K562 (cell line): ENCODE data around the gene EVPL. TPM values are rescaled to one million over a fixed set of nuclear protein-coding genes. Genes with fewer than 3 reads are reported as not detected.

Source experiments
- ATF1 ChIP-seq, 2 experiments: fragments of 450-650 bp in 1 of 2; IDR thresholded peaks; 2 replicates each; pipeline ENCODE4 v1.6.1; 2016; ENCODE audit warnings: missing compliant biosample characterization in 1 of 2, missing genetic modification characterization in 1 of 2
- BHLHE40 ChIP-seq: IDR thresholded peaks from 2 replicates; pipeline ENCODE4 v1.6.1; 2011; ENCODE audit warnings: low read length, improper control_type of control experiment
- CHD2 ChIP-seq: IDR thresholded peaks from 2 replicates; pipeline ENCODE4 v1.6.1; 2011; ENCODE audit warnings: low read depth, low read length
- CREB1 ChIP-seq, 2 experiments: sonication (generic) in 1 of 2; formaldehyde crosslinking in 1 of 2; IDR thresholded peaks; 2 replicates each; pipeline versions ENCODE4 v1.6.1 to v1.8.0; 2012 to 2022; ENCODE audit warnings: inconsistent platforms in 1 of 2, mild to moderate bottlenecking in 1 of 2, missing genetic modification reagents in 1 of 2, moderate library complexity in 1 of 2
- CREM ChIP-seq: IDR thresholded peaks from 2 replicates; pipeline ENCODE4 v1.6.1; 2014; ENCODE audit warnings: antibody characterized with exemption, low read depth
- E2F3 ChIP-seq: fragments of 250-450 bp; sonication (Bioruptor Pico); IDR thresholded peaks from 2 replicates; pipeline ENCODE4 v1.4.0; 2020; ENCODE audit warnings: mild to moderate bottlenecking
- GABPB1 ChIP-seq: sonication (generic); formaldehyde crosslinking; IDR thresholded peaks from 2 replicates; pipeline ENCODE4 v1.8.0; 2022; ENCODE audit warnings: mild to moderate bottlenecking, missing genetic modification reagents
- KDM1A ChIP-seq, 2 experiments: fragments of 450-650 bp; IDR thresholded peaks; 2 replicates each; pipeline ENCODE4 v1.6.1; 2016; ENCODE audit warnings: mild to moderate bottlenecking in 2 of 2
- MAX ChIP-seq: sonication (generic); formaldehyde crosslinking; IDR thresholded peaks from 2 replicates; pipeline ENCODE4 v1.9.0; 2022; ENCODE audit warnings: mild to moderate bottlenecking, missing genetic modification reagents
- RB1 ChIP-seq: fragments of 450-650 bp; IDR thresholded peaks from 2 replicates; pipeline ENCODE4 v1.6.1; 2017; ENCODE audit warnings: low read depth, mild to moderate bottlenecking
- REST ChIP-seq, 2 experiments: fragments of 450-650 bp; formaldehyde crosslinking in 1 of 2; IDR thresholded peaks; 2 replicates each; pipeline versions ENCODE4 v1.4.0 to v1.6.1; 2014 to 2020; ENCODE audit warnings: mild to moderate bottlenecking in 2 of 2, borderline replicate concordance in 1 of 2, low read depth in 1 of 2
- SMC3 ChIP-seq: conservative IDR thresholded peaks from 2 replicates; pipeline ENCODE4 v1.6.1; 2011; ENCODE audit warnings: low read depth, low read length, improper control_type of control experiment; ENCODE audit not compliant: insufficient read depth
- YY1 ChIP-seq, 3 experiments: IDR thresholded peaks; 2 replicates each; pipeline ENCODE4 v1.6.1; 2011; ENCODE audit warnings: low read length in 2 of 3, mild to moderate bottlenecking in 2 of 3, moderate library complexity in 2 of 3, borderline replicate concordance in 1 of 3, control low read depth in 1 of 3, low read depth in 1 of 3; ENCODE audit not compliant: insufficient read depth in 3 of 3, insufficient replicate concordance in 2 of 3, control insufficient read depth in 1 of 3, insufficient read length in 1 of 3; ENCODE audit errors: extremely low read depth in 1 of 3
- ZBTB33 ChIP-seq: sonication (generic); formaldehyde crosslinking; IDR thresholded peaks from 2 replicates; pipeline ENCODE4 v1.8.1; 2023; ENCODE audit warnings: mild to moderate bottlenecking, missing genetic modification reagents
- polyA plus RNA-seq, 8 experiments: library from polyadenylated mRNA; depleted of rRNA in 4 of 8; stranded (reverse) in 5 of 8; unstranded in 3 of 8; fragments of >200 nt; fragmentation: Nextera tagmentation in 2 of 8; fragmentation: Illumina TruSeq in 1 of 8; extraction: Ambion mirVana in 2 of 8; extraction: Trizol in 1 of 8; gene quantifications; 2 replicates each; pipeline versions ENCODE4 v1.2.1 to v1.2.3, GENCODE V29; 2011 to 2014; ENCODE audit warnings: inconsistent platforms in 1 of 8, missing spikeins in 1 of 8
- total RNA-seq, 7 experiments: library from RNA; depleted of rRNA in 6 of 7; stranded (reverse); fragments of >200 nt in 6 of 7; fragmentation: Illumina TruSeq in 2 of 7; extraction: Trizol in 2 of 7; gene quantifications; 2 replicates each; pipeline versions ENCODE4 v1.2.1 to v1.2.3, GENCODE V29; 2011 to 2021; ENCODE audit warnings: low replicate concordance in 1 of 7

Gene EVPL
- total and polyA plus RNA-seq, 9 of the 15 experiments (the other 6 are each of a cell fraction or from before 2014, with no cell fraction given), result 0.08 to 0.18 (median 0.16) TPM; not detected in 5

- peak; percentile 35 for TF ChIP-seq ZBTB33 (CRISPR knock-in tag)
- peak; percentile 92 for TF ChIP-seq SMC3
- TF ChIP-seq ATF1 (CRISPR knock-in tag; IDR thresholded peaks at IDR 0.05), result no peak
- 0 out of 2 replicates have a peak, but pooled peaks have one; percentile 15 for TF ChIP-seq ATF1 (tag; IDR thresholded peaks at IDR 0.05)
- peak in 1 of 3 experiments; percentile 39 for TF ChIP-seq YY1 (IDR thresholded peaks at IDR 0.05; ENCODE audit: borderline replicate concordance in 1 of 3, control insufficient read depth in 1 of 3, extremely low read depth in 1 of 3, insufficient read depth in 3 of 3, insufficient read length in 1 of 3, insufficient replicate concordance in 2 of 3, low read depth in 1 of 3, low read length in 2 of 3)
- 0 out of 2 replicates have a peak, but pooled peaks have one; percentile 25 for TF ChIP-seq GABPB1 (CRISPR knock-in tag)
- TF ChIP-seq MAX (CRISPR knock-in tag), result peak; percentile 36; the same call in 1 of the 2 replicates
- no peak for TF ChIP-seq CHD2
- peak; percentile 73 for TF ChIP-seq REST (IDR thresholded peaks at IDR 0.05; ENCODE audit: borderline replicate concordance)
- no peak for TF ChIP-seq REST (CRISPR knock-in tag; IDR thresholded peaks at IDR 0.05; ENCODE audit: low read depth)
- no peak for TF ChIP-seq CREB1 (IDR thresholded peaks at IDR 0.05)
- no peak for TF ChIP-seq CREB1 (CRISPR knock-in tag; IDR thresholded peaks at IDR 0.05)
- TF ChIP-seq BHLHE40, result peak; percentile 28; the same call in 1 of the 2 replicates
- TF ChIP-seq KDM1A (IDR thresholded peaks at IDR 0.05), result peak in 1 of 2 experiments; percentile 31; a peak in 1 of 4 replicates
- TF ChIP-seq RB1, result peak; percentile 76; the same call in 1 of the 2 replicates
- TF ChIP-seq CREM, result peak; percentile 28; the same call in 1 of the 2 replicates
- 0 out of 2 replicates have a peak, but pooled peaks have one; percentile 16 for TF ChIP-seq E2F3
Measured at GRCh38 chr17:76014100-76014924, 12.8 kb downstream of the EVPL start (continued).
